HCT116 (cell line): ENCODE measurements around the gene SRSF7. TPM values are rescaled to one million over a fixed set of nuclear protein-coding genes. Genes with fewer than 3 reads are reported as not detected.

Experiments
- ATAC-seq: fragments of 200-7000 bp; cut with Tn5 transposase; 2 replicates; pipeline ENCODE4 v1.9.1; 2020; ENCODE audit warnings: mild to moderate bottlenecking, moderate library complexity
- BruUV-seq: library from RNA; stranded (reverse); fragments of 400-500 nt; replicated peaks from 2 replicates; lab custom pipeline; 2021; lab: Mats Ljungman, UMichigan
- CTCF ChIA-PET: fragments of 300-600 bp; sonication (Branson Sonifier 250); formaldehyde crosslinking; loops from one replicate; lab custom pipeline; 2021; ENCODE audit warnings: antibody characterized with exemption; lab: Charles Lee
- POLR2A ChIA-PET: fragments of 300-600, 350-600 bp; sonication (Branson Sonifier 250); formaldehyde crosslinking; loops from one replicate; lab custom pipeline; 2021; ENCODE audit warnings: antibody characterized with exemption; lab: Charles Lee
- RAD21 ChIA-PET, 2 experiments: fragments of 300-600 bp; sonication (Branson Sonifier 250); formaldehyde crosslinking; loops; one replicate each; lab custom pipeline; 2023; ENCODE audit warnings: low total read pairs in 2 of 2; ENCODE audit not compliant: uncharacterized antibody in 2 of 2, unreplicated experiment in 2 of 2, low non-redundant PET in 1 of 2; lab: Charles Lee
- DNase-seq: peaks from one replicate; pipeline ENCODE4 v3.0.0-alpha.2; 2010; ENCODE audit warnings: low read depth, low spot score
- H2AFZ ChIP-seq: fragments of 200-600 bp; shearing (Covaris generic), sonication (generic); 2 replicates; pipeline ENCODE4 v1.6.1; 2017; ENCODE audit warnings: low read depth, mixed run types, mixed read lengths, antibody characterized with exemption, low read length; ENCODE audit not compliant: poor library complexity, severe bottlenecking
- H3K27ac ChIP-seq: 2 replicates; pipeline ENCODE4 v1.5.1; 2012; ENCODE audit warnings: low read depth, low read length
- H3K27me3 ChIP-seq: fragments of 200-600 bp; sonication (generic); 2 replicates; pipeline ENCODE4 v1.6.1; 2016; ENCODE audit warnings: mixed run types, low read length, mixed read lengths; ENCODE audit not compliant: insufficient read depth
- H3K36me3 ChIP-seq, 2 experiments: fragments of 200-500 bp in 1 of 2; fragments of 200-600 bp in 1 of 2; sonication (Bioruptor generic) in 1 of 2; sonication (generic) in 1 of 2; 2 replicates each; pipeline versions ENCODE4 v1.5.1 to v1.6.1; 2014 to 2016; ENCODE audit warnings: low read length in 2 of 2, inconsistent platforms in 1 of 2, mixed read lengths in 1 of 2, mixed run types in 1 of 2; ENCODE audit not compliant: insufficient read depth in 2 of 2, control insufficient read depth in 1 of 2
- H3K4me1 ChIP-seq, 2 experiments: fragments of 200-600 bp in 1 of 2; sonication (generic) in 1 of 2; 2 replicates each; pipeline versions ENCODE4 v1.5.1 to v1.6.1; 2012 to 2017; ENCODE audit warnings: low read length in 2 of 2, inconsistent platforms in 1 of 2, mild to moderate bottlenecking in 1 of 2, mixed read lengths in 1 of 2, mixed run types in 1 of 2, moderate library complexity in 1 of 2; ENCODE audit not compliant: insufficient read depth in 2 of 2, control insufficient read depth in 1 of 2
- H3K4me2 ChIP-seq: fragments of 200-600 bp; sonication (generic); 2 replicates; pipeline ENCODE4 v1.6.1; 2017; ENCODE audit warnings: mixed run types, low read length, mixed read lengths
- H3K4me3 ChIP-seq, 2 experiments: fragments of 200-600 bp in 1 of 2; sonication (generic) in 1 of 2; replicated peaks in 1 of 2; 2 replicates each; pipeline ENCODE4 v1.5.1; 2011 to 2016; ENCODE audit warnings: low read length in 2 of 2, control low read depth in 1 of 2, low read depth in 1 of 2, mild to moderate bottlenecking in 1 of 2, mixed read lengths in 1 of 2, mixed run types in 1 of 2
- H3K79me2 ChIP-seq: fragments of 200-600 bp; sonication (generic); 2 replicates; pipeline ENCODE4 v1.6.1; 2017; ENCODE audit warnings: mild to moderate bottlenecking, mixed run types, low read length, moderate library complexity, mixed read lengths; ENCODE audit not compliant: insufficient read depth
- H3K9ac ChIP-seq: fragments of 200-600 bp; sonication (generic); 2 replicates; pipeline ENCODE4 v1.6.1; 2016; ENCODE audit warnings: low read length, mixed read lengths
- H3K9me2 ChIP-seq: fragments of 200-600 bp; sonication (generic), shearing (Covaris generic); 2 replicates; pipeline ENCODE4 v1.6.1; 2017; ENCODE audit warnings: mixed run types, mild to moderate bottlenecking, moderate library complexity; ENCODE audit not compliant: insufficient read depth
- H3K9me3 ChIP-seq, 2 experiments: fragments of 200-500 bp in 1 of 2; fragments of 200-600 bp in 1 of 2; sonication (Bioruptor generic) in 1 of 2; sonication (generic) in 1 of 2; 2 replicates each; pipeline ENCODE4 v1.6.1; 2014 to 2017; ENCODE audit warnings: low read length in 2 of 2, mixed read lengths in 2 of 2, inconsistent platforms in 1 of 2, low read depth in 1 of 2, mild to moderate bottlenecking in 1 of 2, mixed run types in 1 of 2, moderate library complexity in 1 of 2; ENCODE audit not compliant: control insufficient read depth in 1 of 2, insufficient read depth in 1 of 2
- H4K20me1 ChIP-seq: fragments of 200-600 bp; sonication (generic), shearing (Covaris generic); 2 replicates; pipeline ENCODE4 v1.6.1; 2017; ENCODE audit warnings: mixed run types, mild to moderate bottlenecking, moderate library complexity; ENCODE audit not compliant: insufficient read depth
- CBX3 ChIP-seq: IDR thresholded peaks from 2 replicates; pipeline ENCODE4 v1.6.1; 2012; ENCODE audit warnings: low read depth
- EGR1 ChIP-seq: IDR thresholded peaks from 2 replicates; pipeline ENCODE4 v1.6.1; 2012; ENCODE audit warnings: low read depth
- ELF1 ChIP-seq: IDR thresholded peaks from 2 replicates; pipeline ENCODE4 v1.6.1; 2012; ENCODE audit warnings: low read depth, borderline replicate concordance
- EZH2 ChIP-seq: fragments of 200-600 bp; sonication (generic); IDR thresholded peaks from 2 replicates; pipeline ENCODE4 v1.6.1; 2017; ENCODE audit warnings: antibody characterized with exemption, mixed run types
- EZH2phosphoT487 ChIP-seq: fragments of 200-600 bp; IDR thresholded peaks from 2 replicates; pipeline ENCODE4 v1.6.1; 2018; ENCODE audit warnings: antibody characterized with exemption, borderline replicate concordance
- FOSL1 ChIP-seq: IDR thresholded peaks from 2 replicates; pipeline ENCODE4 v1.6.1; 2012; ENCODE audit warnings: low read depth
- JUND ChIP-seq: IDR thresholded peaks from 2 replicates; pipeline ENCODE4 v1.6.1; 2012
- POLR2A ChIP-seq: IDR thresholded peaks from 2 replicates; pipeline ENCODE4 v1.7.0; 2011; ENCODE audit warnings: borderline replicate concordance; ENCODE audit not compliant: insufficient read depth, insufficient read length; ENCODE audit errors: extremely low read depth
- POLR2AphosphoS5 ChIP-seq: IDR thresholded peaks from 2 replicates; pipeline ENCODE4 v1.6.1; 2011; ENCODE audit warnings: mild to moderate bottlenecking, low read depth, low read length, moderate library complexity
- SIN3A ChIP-seq: IDR thresholded peaks from 2 replicates; pipeline ENCODE4 v1.6.1; 2012; ENCODE audit warnings: low read depth
- SP1 ChIP-seq: IDR thresholded peaks from 2 replicates; pipeline ENCODE4 v1.6.1; 2012; ENCODE audit warnings: low read depth
- SRF ChIP-seq: IDR thresholded peaks from 2 replicates; pipeline ENCODE4 v1.6.1; 2012; ENCODE audit warnings: low read depth
- TCF7L2 ChIP-seq: IDR thresholded peaks from 2 replicates; pipeline ENCODE4 v1.7.0; 2011; ENCODE audit warnings: borderline replicate concordance, inconsistent platforms; ENCODE audit not compliant: insufficient read depth, insufficient read length; ENCODE audit errors: extremely low read depth
- YY1 ChIP-seq: IDR thresholded peaks from 2 replicates; pipeline ENCODE4 v1.6.1; 2011; ENCODE audit warnings: low read length, low read depth, moderate library complexity, mild to moderate bottlenecking; ENCODE audit not compliant: insufficient replicate concordance; ENCODE audit errors: extremely low read depth
- ZFX ChIP-seq: fragments of 450-650 bp; IDR thresholded peaks from 2 replicates; pipeline ENCODE4 v1.6.1; 2017
- intact Hi-C: fragments of 100-400 bp; cut with micrococcal nuclease; formaldehyde crosslinking; loops from 2 replicates; pipeline ENCODE4 v1.10.0; 2022
- total RNA-seq: library from RNA; stranded (reverse); gene quantifications from one replicate; pipeline ENCODE4 v1.2.1, GENCODE V29; 2021; ENCODE audit not compliant: unreplicated experiment

Gene SRSF7
- total RNA-seq, 1 experiment from 2014 or later = 215 TPM

DNA sequence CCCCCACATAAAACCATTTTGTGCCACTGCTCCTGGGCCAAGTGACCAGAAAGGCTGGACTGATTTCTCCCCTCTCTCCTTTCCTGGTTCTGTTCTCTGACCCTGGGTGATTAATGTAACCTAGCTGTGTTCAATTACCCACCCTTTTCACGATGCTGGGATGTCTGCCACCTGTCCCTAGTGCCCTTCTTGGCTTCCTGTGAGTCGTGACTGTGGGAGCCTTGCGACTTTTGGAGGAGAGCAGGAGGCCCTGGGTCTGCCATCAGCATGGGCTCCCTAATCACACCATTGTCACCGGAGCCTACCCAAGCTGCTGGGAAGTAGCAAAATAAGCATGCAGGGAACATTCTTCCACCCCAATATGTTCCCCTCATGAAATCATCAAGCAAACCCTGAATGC lies 38.3 kb downstream of the SRSF7 start:
- Histone ChIP-seq H3K27ac (no peak overlapping the region), H3K9ac (no peak overlapping the region), H3K4me3 (no peak overlapping the region)
- CTCF ChIA-PET = no interaction called here
- TF ChIP-seq JUND = no peak
- TF ChIP-seq ZFX = no peak
- TF ChIP-seq FOSL1 = no peak
- no peak for TF ChIP-seq POLR2AphosphoS5
- TF ChIP-seq ELF1 = no peak
- no peak for TF ChIP-seq SRF
- TF ChIP-seq, all 23 proteins: peak for 0
- Histone ChIP-seq H3K9me3 (no peaks in the 10 kb centered on the region), H3K27me3 (no peaks in the 10 kb centered on the region), H2AFZ (no peak overlapping the region), H3K79me2 (no peaks in the 10 kb centered on the region), H3K4me2 (no peak overlapping the region), H3K4me1 (no peaks in the 10 kb centered on the region; a peak in 1 of 4 replicates), H3K9me2 (no peaks in the 10 kb centered on the region), H3K36me3 (no peaks in the 10 kb centered on the region), H4K20me1 (no peaks in the 10 kb centered on the region)
- BruUV-seq = no TSS peak
- no peak for DNase-seq
- POLR2A ChIA-PET = interaction anchor here (1.2 kb wide), 1 partner anchor 39 kb away, joined by 3 read pairs; the partner anchor contains the start of gene SRSF7
- RAD21 ChIA-PET = no interaction called here
- no peak for ATAC-seq
- intact Hi-C loops = no loop called here

DNA sequence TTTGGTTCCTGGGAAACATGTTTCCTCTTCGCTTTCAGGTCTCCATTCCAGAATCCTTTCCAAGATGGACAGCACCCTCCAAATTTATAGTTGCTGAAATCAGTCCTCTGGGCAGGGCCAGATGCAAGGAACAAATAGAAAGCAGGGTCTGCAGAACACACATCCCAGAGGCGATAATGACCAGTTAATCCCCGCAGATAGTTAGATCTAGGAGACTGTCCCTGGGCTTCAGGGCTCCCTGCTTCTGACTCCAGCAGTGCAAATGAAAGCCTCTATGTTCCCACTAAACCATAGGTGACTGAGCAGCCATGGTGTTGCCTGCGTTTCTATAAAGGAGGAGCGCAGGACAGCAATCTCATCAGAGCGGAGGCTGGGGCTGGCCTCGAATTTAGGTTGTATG lies 38.7 kb downstream of the SRSF7 start:
- ChIA-PET CTCF (no interaction called here), POLR2A (interaction anchor here (1.2 kb wide), 1 partner anchor 39 kb away, joined by 3 read pairs; the partner anchor contains the start of gene SRSF7), RAD21 (no interaction called here)
- no peak for DNase-seq
- Histone ChIP-seq H3K27me3 (no peaks in the 10 kb centered on the region), H3K9me3 (no peaks in the 10 kb centered on the region), H3K9ac (no peak overlapping the region), H4K20me1 (no peaks in the 10 kb centered on the region), H3K36me3 (no peaks in the 10 kb centered on the region), H3K4me2 (no peak overlapping the region), H2AFZ (no peak overlapping the region), H3K4me1 (no peaks in the 10 kb centered on the region; a peak in 1 of 4 replicates), H3K4me3 (no peak overlapping the region), H3K79me2 (no peaks in the 10 kb centered on the region), H3K9me2 (no peaks in the 10 kb centered on the region), H3K27ac (no peak overlapping the region)
- no peak for ATAC-seq
- BruUV-seq = no TSS peak
- intact Hi-C loops = no loop called here
- TF ChIP-seq POLR2AphosphoS5 = no peak
- TF ChIP-seq YY1 = no peak
- TF ChIP-seq SP1 = no peak
- no peak for TF ChIP-seq ZFX
- no peak for TF ChIP-seq FOSL1
- TF ChIP-seq SRF = no peak
- TF ChIP-seq EZH2phosphoT487 = no peak
- no peak for TF ChIP-seq ELF1
- no peak for TF ChIP-seq SIN3A
- TF ChIP-seq EZH2 = no peak
- TF ChIP-seq POLR2A = no peak
- TF ChIP-seq TCF7L2 = no peak
- TF ChIP-seq EGR1 = no peak
- no peak for TF ChIP-seq CBX3
